Suprapubic skin (tissue), 4 donors: ENCODE results near the gene MRPL22. TPM values are rescaled to one million over a fixed set of nuclear protein-coding genes. Genes with fewer than 3 reads are reported as not detected.
"Not testable (repeated sequence)": the region's sequence is repeated elsewhere in the genome, so short reads cannot be mapped to it uniquely, and the experiment has no call there.

Source experiments
- DNase-seq, 2 donors: peaks; one replicate each; pipeline ENCODE4 v3.0.0-alpha.2; 2019; ENCODE audit warnings: low spot score in 2 of 2
- H3K27ac ChIP-seq: fragments of 200-600 bp; sonication (generic); one replicate; pipeline ENCODE4 v1.5.1; 2019
- H3K27me3 ChIP-seq: fragments of 200-600 bp; sonication (generic); one replicate; pipeline ENCODE4 v1.5.1; 2019
- H3K36me3 ChIP-seq: fragments of 200-600 bp; sonication (generic); one replicate; pipeline ENCODE4 v1.5.1; 2019
- H3K4me1 ChIP-seq: fragments of 200-600 bp; sonication (generic); one replicate; pipeline ENCODE4 v1.5.1; 2019
- H3K4me3 ChIP-seq: fragments of 200-600 bp; sonication (generic); one replicate; pipeline ENCODE4 v1.5.1; 2019; ENCODE audit warnings: mild to moderate bottlenecking
- H3K9me3 ChIP-seq: fragments of 200-600 bp; sonication (generic); one replicate; pipeline ENCODE4 v1.5.1; 2019
- CTCF ChIP-seq, 2 donors: fragments of 200-600 bp in 1 of 2; fragments of 450-650 bp in 1 of 2; sonication (generic) in 1 of 2; IDR thresholded peaks; one replicate each; pipeline ENCODE4 v1.5.1; 2016 to 2019; ENCODE audit warnings: antibody characterized with exemption in 2 of 2, mild to moderate bottlenecking in 1 of 2, moderate library complexity in 1 of 2
- EP300 ChIP-seq: sonication (generic); formaldehyde crosslinking; IDR thresholded peaks from one replicate; pipeline ENCODE4 v1.6.1; 2017; ENCODE audit warnings: antibody characterized with exemption
- POLR2A ChIP-seq, 2 donors: fragments of 450-650 bp; IDR thresholded peaks; one replicate each; pipeline ENCODE4 v1.6.1; 2017; ENCODE audit warnings: antibody characterized with exemption in 2 of 2, mild to moderate bottlenecking in 2 of 2, moderate library complexity in 2 of 2
- POLR2AphosphoS5 ChIP-seq, 3 donors: sonication (generic); formaldehyde crosslinking; IDR thresholded peaks; one replicate each; pipeline ENCODE4 v1.6.1; 2017; ENCODE audit warnings: antibody characterized with exemption in 3 of 3
- WGBS: methylation state at CpG from one replicate; pipeline ENCODE4 v1.1.5; 2018; 5-methylcytosine and 5-hydroxymethylcytosine counted together
- total RNA-seq, 4 donors: library from RNA; depleted of rRNA; stranded (reverse); fragments of >200 nt; gene quantifications; one replicate each; pipeline ENCODE4 v1.1.0, GENCODE V29; 2016

MRPL22 gene
- total RNA-seq, 4 donors from 2014 or later = 12.2 to 30.2 (median 21.7) TPM

DNA sequence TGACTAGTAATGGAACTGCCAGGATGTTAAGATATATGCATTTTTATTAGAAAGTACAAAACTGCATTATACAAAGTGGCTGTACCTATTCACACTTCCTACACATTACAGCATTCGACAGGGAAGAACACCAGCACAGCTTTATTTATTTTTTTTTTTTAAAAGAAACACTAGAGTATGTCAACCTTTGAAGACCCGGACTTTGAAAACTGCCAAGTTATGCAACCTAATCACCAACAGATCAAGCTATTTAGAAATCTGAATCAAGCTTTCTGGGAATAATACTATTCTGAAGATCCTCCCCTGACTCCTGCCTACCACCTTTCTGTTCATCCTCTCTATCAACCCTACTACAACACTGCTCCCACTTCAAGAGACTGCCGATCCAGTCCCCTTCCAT, 7.3 kb upstream of the MRPL22 start:
- Histone ChIP-seq H3K27ac (no peak overlapping the region), H3K27me3 (no peaks in the 10 kb centered on the region), H3K9me3 (no peaks in the 10 kb centered on the region), H3K36me3 (peaks cover 44% of the 10 kb centered on the region), H3K4me1 (peaks cover 20% of the 10 kb centered on the region), H3K4me3 (no peak overlapping the region)
- no peak for DNase-seq
- WGBS = 87% methylated on average over 3 of the region's 3 CpGs
- TF ChIP-seq POLR2AphosphoS5 (IDR thresholded peaks at IDR 0.05) (no peak), CTCF (IDR thresholded peaks at IDR 0.05) (no peak), POLR2A (IDR thresholded peaks at IDR 0.05) (no peak), EP300 (no peak)

DNA sequence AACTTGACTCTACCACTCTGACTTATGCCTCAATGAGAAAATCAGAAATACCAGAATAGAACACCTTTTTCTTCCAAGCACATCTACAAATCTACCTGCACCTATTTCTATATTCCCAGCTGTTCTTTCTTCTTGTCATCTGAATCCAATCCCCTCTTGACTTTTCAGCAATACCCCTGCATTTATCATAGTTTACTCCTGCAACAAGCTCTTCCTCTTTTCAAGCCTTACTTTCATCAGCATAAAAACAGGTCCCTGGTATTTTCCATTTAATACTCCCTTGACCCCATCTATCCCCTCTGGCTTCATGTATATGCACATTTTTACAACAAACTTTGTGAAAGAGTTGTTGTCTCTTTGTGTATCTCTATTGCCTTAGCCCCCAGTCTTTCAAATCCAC, 6.0 kb upstream of the MRPL22 start:
- H3K4me1 ChIP-seq = peaks cover 23% of the 10 kb centered on the region
- peaks cover 34% of the 10 kb centered on the region for H3K36me3 ChIP-seq
- no peak for DNase-seq
- TF ChIP-seq POLR2AphosphoS5 (IDR thresholded peaks at IDR 0.05) (no peak), EP300 (no peak), CTCF (IDR thresholded peaks at IDR 0.05) (no peak), POLR2A (IDR thresholded peaks at IDR 0.05) (no peak)
- H3K27me3 ChIP-seq = no peaks in the 10 kb centered on the region
- H3K4me3 ChIP-seq = no peak overlapping the region
- no peak overlapping the region for H3K27ac ChIP-seq
- no peaks in the 10 kb centered on the region for H3K9me3 ChIP-seq

GRCh38 chr5:154937186-154937717, 3.6 kb upstream of the MRPL22 start:
- H3K27ac ChIP-seq = peak overlapping the region; percentile 13
- no peak for DNase-seq
- H3K4me3 ChIP-seq = peak overlapping the region; percentile 74
- TF ChIP-seq EP300 (no peak), CTCF (IDR thresholded peaks at IDR 0.05) (no peak), POLR2A (IDR thresholded peaks at IDR 0.05) (no peak), POLR2AphosphoS5 (IDR thresholded peaks at IDR 0.05) (no peak)
- H3K27me3 ChIP-seq = no peaks in the 10 kb centered on the region
- peaks cover 10% of the 10 kb centered on the region for H3K36me3 ChIP-seq
- H3K4me1 ChIP-seq = peaks cover 38% of the 10 kb centered on the region
- H3K9me3 ChIP-seq = no peaks in the 10 kb centered on the region
- 25% methylated on average over 7 of the region's 11 CpGs for WGBS

DNA sequence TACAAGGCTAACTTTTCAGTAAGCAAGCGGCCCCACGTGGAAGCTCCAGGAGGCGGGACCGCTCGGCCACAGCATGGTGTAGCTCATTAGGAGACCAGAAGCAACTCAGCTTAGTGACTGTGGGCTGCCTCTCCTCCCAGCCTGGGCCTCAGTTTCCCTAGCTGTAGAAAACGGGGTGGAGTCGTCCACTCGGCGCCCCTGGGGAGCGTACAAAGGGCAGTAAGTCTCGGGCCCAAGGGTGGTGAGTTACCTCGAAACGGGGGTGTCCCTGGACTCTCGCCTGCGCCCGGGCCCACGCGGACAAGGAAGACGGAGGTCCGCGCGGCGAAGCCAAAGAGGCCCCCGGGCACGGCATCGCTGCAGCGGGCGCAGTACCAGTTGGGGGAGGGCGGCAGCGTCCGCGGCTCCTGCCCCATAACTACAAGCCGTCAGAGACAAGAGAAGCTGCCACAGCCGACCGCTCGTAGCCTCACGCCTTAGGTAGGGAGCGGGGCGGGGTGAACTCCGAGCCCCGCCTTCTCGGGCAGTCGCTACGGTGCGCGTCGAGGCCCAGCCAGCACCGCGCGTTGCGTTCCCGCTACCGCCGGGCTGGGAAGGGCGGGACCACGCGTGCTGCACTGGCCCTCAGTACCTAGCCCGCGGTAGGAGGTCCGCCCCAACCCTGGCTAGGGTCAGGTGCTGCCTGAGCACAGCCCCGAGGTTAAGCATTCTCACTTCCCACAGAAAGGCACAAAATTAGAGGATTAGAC, 3.0 kb upstream of the MRPL22 start, which contains the start of gene GEMIN5:
Gene GEMIN5, minus strand, starts transcription at position 494 of the 749 bp plus-strand sequence. Its CDS starts 78 bp downstream, at position 416.
- 0% methylated on average over 25 of the region's 61 CpGs for WGBS
- Histone ChIP-seq H3K9me3 (no peaks in the 10 kb centered on the region), H3K4me1 (peaks cover 45% of the 10 kb centered on the region), H3K27me3 (no peaks in the 10 kb centered on the region), H3K27ac (peak within 1 kb of the TSS; percentile 13), H3K4me3 (peak within 1 kb of the TSS; percentile 74), H3K36me3 (peaks cover 6% of the 10 kb centered on the region)
- DNase-seq = peak; percentile 84 to 88
- TF ChIP-seq EP300 (no peak), POLR2AphosphoS5 (IDR thresholded peaks at IDR 0.05) (peak in 1 of 3 donors; percentile 93), CTCF (IDR thresholded peaks at IDR 0.05) (no peak), POLR2A (IDR thresholded peaks at IDR 0.05) (peak in 1 of 2 donors; percentile 26)

GRCh38 chr5:154939387-154939786, 1.5 kb upstream of the MRPL22 start:
- not testable (repeated sequence) for H3K27ac ChIP-seq, H3K36me3 ChIP-seq, DNase-seq, H3K4me3 ChIP-seq, H3K27me3 ChIP-seq, H3K9me3 ChIP-seq
- WGBS = 85% methylated on average over 5 of the region's 5 CpGs
- H3K4me1 ChIP-seq = peaks cover 52% of the 10 kb centered on the region
